ENCODE results near the gene FSIP1.
"Not testable (repeated sequence)": the region's sequence is repeated elsewhere in the genome, so short reads cannot be mapped to it uniquely, and the experiment has no call there.

GRCh38 chr15:39812651-39813050, 30.0 kb upstream of the FSIP1 start:
- TF ChIP-seq, protein P1, sequence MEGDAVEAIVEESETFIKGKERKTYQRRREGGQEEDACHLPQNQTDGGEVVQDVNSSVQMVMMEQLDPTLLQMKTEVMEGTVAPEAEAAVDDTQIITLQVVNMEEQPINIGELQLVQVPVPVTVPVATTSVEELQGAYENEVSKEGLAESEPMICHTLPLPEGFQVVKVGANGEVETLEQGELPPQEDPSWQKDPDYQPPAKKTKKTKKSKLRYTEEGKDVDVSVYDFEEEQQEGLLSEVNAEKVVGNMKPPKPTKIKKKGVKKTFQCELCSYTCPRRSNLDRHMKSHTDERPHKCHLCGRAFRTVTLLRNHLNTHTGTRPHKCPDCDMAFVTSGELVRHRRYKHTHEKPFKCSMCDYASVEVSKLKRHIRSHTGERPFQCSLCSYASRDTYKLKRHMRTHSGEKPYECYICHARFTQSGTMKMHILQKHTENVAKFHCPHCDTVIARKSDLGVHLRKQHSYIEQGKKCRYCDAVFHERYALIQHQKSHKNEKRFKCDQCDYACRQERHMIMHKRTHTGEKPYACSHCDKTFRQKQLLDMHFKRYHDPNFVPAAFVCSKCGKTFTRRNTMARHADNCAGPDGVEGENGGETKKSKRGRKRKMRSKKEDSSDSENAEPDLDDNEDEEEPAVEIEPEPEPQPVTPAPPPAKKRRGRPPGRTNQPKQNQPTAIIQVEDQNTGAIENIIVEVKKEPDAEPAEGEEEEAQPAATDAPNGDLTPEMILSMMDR (IDR thresholded peaks at IDR 0.05) = not testable (repeated sequence)
- not testable (repeated sequence) for TF ChIP-seq POLR2A (IDR thresholded peaks at IDR 0.05)

Data from lower leg skin (tissue), 3 donors.